H9 (cell line): ENCODE measurements around the gene LY6G5C. TPM values are rescaled to one million over a fixed set of nuclear protein-coding genes. Genes with fewer than 3 reads are reported as not detected.

Experiments
- DNase-seq: peaks from one replicate; pipeline ENCODE4 v3.0.0-alpha.2; 2017
- H2AFZ ChIP-seq: one replicate; pipeline ENCODE4 v1.6.1; 2013; ENCODE audit warnings: mild to moderate bottlenecking, low read length, control low read depth, moderate library complexity
- H2AK5ac ChIP-seq: 2 replicates; pipeline ENCODE4 v1.6.1; 2013; ENCODE audit warnings: low read length, control low read depth, mixed read lengths; ENCODE audit not compliant: insufficient read length
- H2BK120ac ChIP-seq: one replicate; pipeline ENCODE4 v1.6.1; 2013; ENCODE audit warnings: low read depth, mild to moderate bottlenecking, low read length, control low read depth, inconsistent platforms; ENCODE audit not compliant: poor library complexity, severe bottlenecking
- H2BK12ac ChIP-seq: 2 replicates; pipeline ENCODE4 v1.6.1; 2013; ENCODE audit warnings: low read length, control low read depth, mixed read lengths, low read depth; ENCODE audit not compliant: insufficient read length
- H2BK15ac ChIP-seq: 2 replicates; pipeline ENCODE4 v1.6.1; 2013; ENCODE audit warnings: low read depth, low read length, control low read depth
- H2BK20ac ChIP-seq: one replicate; pipeline ENCODE4 v1.6.1; 2013; ENCODE audit warnings: low read depth, mild to moderate bottlenecking, low read length, control low read depth, inconsistent platforms; ENCODE audit not compliant: poor library complexity, severe bottlenecking
- H2BK5ac ChIP-seq: 2 replicates; pipeline ENCODE4 v1.6.1; 2013; ENCODE audit warnings: low read length, control low read depth, mixed read lengths; ENCODE audit not compliant: insufficient read length
- H3K14ac ChIP-seq: 2 replicates; pipeline ENCODE4 v1.6.1; 2013; ENCODE audit warnings: low read length, control low read depth; ENCODE audit not compliant: insufficient read depth
- H3K18ac ChIP-seq: 2 replicates; pipeline ENCODE4 v1.6.1; 2013; ENCODE audit warnings: low read depth, mild to moderate bottlenecking, mixed read lengths, low read length, control low read depth; ENCODE audit not compliant: insufficient read length
- H3K23ac ChIP-seq: 2 replicates; pipeline ENCODE4 v1.6.1; 2013; ENCODE audit warnings: low read length, control low read depth, mixed read lengths, low read depth; ENCODE audit not compliant: insufficient read length
- H3K23me2 ChIP-seq: 2 replicates; pipeline ENCODE4 v1.6.1; 2013; ENCODE audit warnings: low read depth, mild to moderate bottlenecking, mixed read lengths, low read length, control low read depth; ENCODE audit not compliant: insufficient read length, poor library complexity, severe bottlenecking
- H3K27ac ChIP-seq: 2 replicates; pipeline ENCODE4 v1.5.1; 2013; ENCODE audit warnings: low read length, control low read depth, mixed read lengths, low read depth; ENCODE audit not compliant: insufficient read length
- H3K27me3 ChIP-seq: 2 replicates; pipeline ENCODE4 v1.6.1; 2013; ENCODE audit warnings: low read length, control low read depth, inconsistent platforms; ENCODE audit not compliant: insufficient read depth
- H3K4ac ChIP-seq: 2 replicates; pipeline ENCODE4 v1.6.1; 2013; ENCODE audit warnings: low read depth, mild to moderate bottlenecking, control low read depth, inconsistent platforms, low read length, moderate library complexity
- H3K4me1 ChIP-seq: 2 replicates; pipeline ENCODE4 v1.6.1; 2013; ENCODE audit warnings: low read length, control low read depth, inconsistent platforms; ENCODE audit not compliant: insufficient read depth
- H3K4me2 ChIP-seq: 2 replicates; pipeline ENCODE4 v1.6.1; 2013; ENCODE audit warnings: low read length, control low read depth, mixed read lengths; ENCODE audit not compliant: insufficient read length, insufficient read depth
- H3K56ac ChIP-seq: 2 replicates; pipeline ENCODE4 v1.6.1; 2013; ENCODE audit warnings: low read depth, mild to moderate bottlenecking, mixed read lengths, low read length, control low read depth; ENCODE audit not compliant: insufficient read length
- H3K79me1 ChIP-seq: 2 replicates; pipeline ENCODE4 v1.6.1; 2013; ENCODE audit warnings: low read depth, mild to moderate bottlenecking, moderate library complexity, low read length, control low read depth, inconsistent platforms; ENCODE audit not compliant: insufficient read depth, poor library complexity, severe bottlenecking
- H3K79me2 ChIP-seq: 2 replicates; pipeline ENCODE4 v1.6.1; 2013; ENCODE audit warnings: low read length, control low read depth, inconsistent platforms; ENCODE audit not compliant: insufficient read depth
- H3K9ac ChIP-seq: 2 replicates; pipeline ENCODE4 v1.6.1; 2013; ENCODE audit warnings: low read length, control low read depth, mixed read lengths; ENCODE audit not compliant: insufficient read length; ENCODE audit errors: extremely low read depth
- H3K9me3 ChIP-seq: one replicate; pipeline ENCODE4 v1.6.1; 2013; ENCODE audit warnings: low read depth, low read length, inconsistent platforms; ENCODE audit not compliant: control insufficient read depth
- H3T11ph ChIP-seq: one replicate; pipeline ENCODE4 v1.6.1; 2013; ENCODE audit warnings: mild to moderate bottlenecking, low read length, control low read depth, inconsistent platforms
- H4K20me1 ChIP-seq: one replicate; pipeline ENCODE4 v1.6.1; 2013; ENCODE audit not compliant: control insufficient read depth, insufficient read length, insufficient read depth
- H4K5ac ChIP-seq: 2 replicates; pipeline ENCODE4 v1.6.1; 2013; ENCODE audit warnings: low read depth, mild to moderate bottlenecking, mixed read lengths, low read length, control low read depth; ENCODE audit not compliant: insufficient read length
- H4K8ac ChIP-seq: replicated peaks from 2 replicates; pipeline ENCODE4 v1.6.1; 2013; ENCODE audit warnings: low read length, control low read depth, mixed read lengths, low read depth; ENCODE audit not compliant: insufficient read length
- H4K91ac ChIP-seq: 2 replicates; pipeline ENCODE4 v1.6.1; 2013; ENCODE audit warnings: low read depth, mild to moderate bottlenecking, moderate library complexity, mixed read lengths, low read length, control low read depth; ENCODE audit not compliant: insufficient read length
- H3K27ac Mint-ChIP-seq, 3 experiments: 2 replicates in 2 of 3; 3 replicates in 1 of 3; pipeline ENCODE4 v1.8.0; 2020 to 2021; ENCODE audit warnings: mixed read lengths in 3 of 3, mild to moderate bottlenecking in 1 of 3, moderate library complexity in 1 of 3
- H3K27me3 Mint-ChIP-seq: 2 replicates; pipeline ENCODE4 v1.8.0; 2021; ENCODE audit warnings: low read depth, mild to moderate bottlenecking, moderate library complexity, mixed read lengths
- H3K36me3 Mint-ChIP-seq, 3 experiments: 2 replicates in 2 of 3; 3 replicates in 1 of 3; pipeline ENCODE4 v1.8.0; 2020 to 2021; ENCODE audit warnings: low read depth in 3 of 3, mixed read lengths in 3 of 3; ENCODE audit not compliant: insufficient read depth in 1 of 3
- H3K4me1 Mint-ChIP-seq, 2 experiments: 2 replicates each; pipeline ENCODE4 v1.8.0; 2020; ENCODE audit warnings: mixed read lengths in 2 of 2
- H3K4me3 Mint-ChIP-seq, 2 experiments: 2 replicates in 1 of 2; 3 replicates in 1 of 2; pipeline ENCODE4 v1.8.0; 2020 to 2021; ENCODE audit warnings: mild to moderate bottlenecking in 2 of 2, mixed read lengths in 2 of 2, moderate library complexity in 1 of 2
- H3K9me3 Mint-ChIP-seq, 2 experiments: 2 replicates in 1 of 2; 3 replicates in 1 of 2; pipeline ENCODE4 v1.8.0; 2020; ENCODE audit warnings: mild to moderate bottlenecking in 2 of 2, mixed read lengths in 2 of 2, moderate library complexity in 1 of 2
- WGBS: extraction: QIAGEN DNeasy Blood & Tissue Kit; methylation state at CpG from one replicate; pipeline ENCODE4 v1.1.7; 2013; ENCODE audit warnings: missing lambda C conversion rate, low lambda C conversion rate, mixed read lengths; ENCODE audit not compliant: insufficient read length; ENCODE audit errors: extremely low coverage; 5-methylcytosine and 5-hydroxymethylcytosine counted together
- total RNA-seq: library from RNA; stranded (reverse); gene quantifications from 2 replicates; pipeline ENCODE4 v1.2.1, GENCODE V29; 2021
- TF ChIP-seq, protein P1 (sequence below): fragments of 200-600 bp; sonication (generic); conservative IDR thresholded peaks from 3 replicates; pipeline ENCODE4 v1.8.0; 2021; ENCODE audit warnings: antibody characterized with exemption, mild to moderate bottlenecking

LY6G5C gene
- total RNA-seq, 1 experiment from 2014 or later = 2.2 TPM

GRCh38 chr6:31705931-31706330, 25.1 kb upstream of the LY6G5C start:
- no peak overlapping the region for H3K18ac ChIP-seq
- no peak overlapping the region for H2AK5ac ChIP-seq
- peaks cover 16 to 19% of the 10 kb centered on the region in 2 experiments for H3K4me1 Mint-ChIP-seq
- no peak overlapping the region for H3K4me2 ChIP-seq
- H3T11ph ChIP-seq = no peak overlapping the region
- no peak overlapping the region for H3K27ac ChIP-seq
- H3K79me1 ChIP-seq = peaks cover 6% of the 10 kb centered on the region
- peaks cover 4% of the 10 kb centered on the region; the same call in 1 of the 2 replicates for H3K4me1 ChIP-seq
- no peak overlapping the region for H2BK5ac ChIP-seq
- H2BK12ac ChIP-seq = no peak overlapping the region
- H3K23me2 ChIP-seq = peaks cover 6% of the 10 kb centered on the region
- H3K27me3 Mint-ChIP-seq = peaks cover 3% of the 10 kb centered on the region; the same call in 1 of the 2 replicates
- no peak overlapping the region for H2BK15ac ChIP-seq
- no CpG with 5 or more reads among the region's 6 CpGs for WGBS
- H3K4me3 Mint-ChIP-seq = no peak overlapping the region
- no peak overlapping the region for H3K4ac ChIP-seq
- H3K9me3 ChIP-seq = no peaks in the 10 kb centered on the region
- no peak overlapping the region for H4K8ac ChIP-seq
- H3K14ac ChIP-seq = no peak overlapping the region
- peaks cover 2% of the 10 kb centered on the region; the same call in 1 of the 2 replicates for H3K79me2 ChIP-seq
- H4K20me1 ChIP-seq = no peaks in the 10 kb centered on the region
- H2AFZ ChIP-seq = no peak overlapping the region
- no peaks in the 10 kb centered on the region; a peak in 1 of 5 replicates for H3K9me3 Mint-ChIP-seq
- no peak overlapping the region for H4K91ac ChIP-seq
- H3K36me3 Mint-ChIP-seq = peaks cover 0 to 4% (median 0%) of the 10 kb centered on the region in 3 experiments; a peak in 4 of 7 replicates
- H3K23ac ChIP-seq = no peak overlapping the region
- no peaks in the 10 kb centered on the region for H3K27me3 ChIP-seq
- H2BK120ac ChIP-seq = no peak overlapping the region
- no peak overlapping the region for H3K9ac ChIP-seq
- DNase-seq = no peak
- H2BK20ac ChIP-seq = no peak overlapping the region
- H3K56ac ChIP-seq = no peak overlapping the region
- H3K27ac Mint-ChIP-seq = no peak overlapping the region
- TF ChIP-seq, protein P1, sequence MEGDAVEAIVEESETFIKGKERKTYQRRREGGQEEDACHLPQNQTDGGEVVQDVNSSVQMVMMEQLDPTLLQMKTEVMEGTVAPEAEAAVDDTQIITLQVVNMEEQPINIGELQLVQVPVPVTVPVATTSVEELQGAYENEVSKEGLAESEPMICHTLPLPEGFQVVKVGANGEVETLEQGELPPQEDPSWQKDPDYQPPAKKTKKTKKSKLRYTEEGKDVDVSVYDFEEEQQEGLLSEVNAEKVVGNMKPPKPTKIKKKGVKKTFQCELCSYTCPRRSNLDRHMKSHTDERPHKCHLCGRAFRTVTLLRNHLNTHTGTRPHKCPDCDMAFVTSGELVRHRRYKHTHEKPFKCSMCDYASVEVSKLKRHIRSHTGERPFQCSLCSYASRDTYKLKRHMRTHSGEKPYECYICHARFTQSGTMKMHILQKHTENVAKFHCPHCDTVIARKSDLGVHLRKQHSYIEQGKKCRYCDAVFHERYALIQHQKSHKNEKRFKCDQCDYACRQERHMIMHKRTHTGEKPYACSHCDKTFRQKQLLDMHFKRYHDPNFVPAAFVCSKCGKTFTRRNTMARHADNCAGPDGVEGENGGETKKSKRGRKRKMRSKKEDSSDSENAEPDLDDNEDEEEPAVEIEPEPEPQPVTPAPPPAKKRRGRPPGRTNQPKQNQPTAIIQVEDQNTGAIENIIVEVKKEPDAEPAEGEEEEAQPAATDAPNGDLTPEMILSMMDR = no peak
- H4K5ac ChIP-seq = no peak overlapping the region
